Endothelial cell of umbilical vein (primary cell): Measurements from ENCODE around the gene PF4V1. TPM values are rescaled to one million over a fixed set of nuclear protein-coding genes. Genes with fewer than 3 reads are reported as not detected.

ENCODE experiments used
- BruUV-seq: library from RNA; stranded (reverse); fragments of 400-500 nt; replicated peaks from 2 replicates; lab custom pipeline; 2021; lab: Mats Ljungman, UMichigan
- CTCF ChIA-PET: fragments of 300-600, 350-600 bp; sonication (Branson Sonifier 250); formaldehyde crosslinking; loops from one replicate; lab custom pipeline; 2021; ENCODE audit warnings: antibody characterized with exemption, inconsistent platforms; lab: Charles Lee
- POLR2A ChIA-PET: fragments of 300-600, 350-600 bp; sonication (Branson Sonifier 250); formaldehyde crosslinking; loops from one replicate; lab custom pipeline; 2021; ENCODE audit warnings: antibody characterized with exemption, inconsistent platforms; lab: Charles Lee
- DNase-seq: peaks from one replicate; pipeline ENCODE4 v3.0.0-alpha.2; 2011; ENCODE audit warnings: low read depth, low spot score
- FAIRE-seq: peaks from 2 replicates; lab custom pipeline; 2011; peaks lifted over from hg19 to GRCh38; lab: Jason Lieb, UNC
- H2AFZ ChIP-seq: 2 replicates; pipeline ENCODE4 v1.6.0; 2012; ENCODE audit warnings: low read depth, low read length, control low read depth, inconsistent platforms
- H3K27ac ChIP-seq: 2 replicates; pipeline ENCODE4 v1.5.1; 2011; ENCODE audit warnings: low read depth, mild to moderate bottlenecking, control low read depth, low read length, moderate library complexity; ENCODE audit not compliant: insufficient read depth
- H3K27me3 ChIP-seq, 2 experiments: 2 replicates each; pipeline versions ENCODE4 v1.6.0 to v1.6.1; 2011; ENCODE audit warnings: low read length in 2 of 2, mixed read lengths in 1 of 2; ENCODE audit not compliant: control insufficient read depth in 2 of 2, insufficient read depth in 2 of 2
- H3K36me3 ChIP-seq, 2 experiments: 2 replicates in 1 of 2; 3 replicates in 1 of 2; pipeline ENCODE4 v1.5.1; 2011; ENCODE audit warnings: low read length in 2 of 2, mild to moderate bottlenecking in 1 of 2, moderate library complexity in 1 of 2; ENCODE audit not compliant: control insufficient read depth in 2 of 2, insufficient read depth in 2 of 2; ENCODE audit errors: extremely low read depth in 1 of 2
- H3K4me1 ChIP-seq: 3 replicates; pipeline ENCODE4 v1.5.1; 2011; ENCODE audit warnings: mild to moderate bottlenecking, low read length; ENCODE audit not compliant: control insufficient read depth, insufficient read depth; ENCODE audit errors: extremely low read depth
- H3K4me2 ChIP-seq: 2 replicates; pipeline ENCODE4 v1.6.1; 2011; ENCODE audit warnings: low read length, control low read depth, mixed read lengths; ENCODE audit not compliant: insufficient read depth
- H3K4me3 ChIP-seq, 3 experiments: fragments of 200-600 bp in 1 of 3; sonication (generic), shearing (Covaris generic) in 1 of 3; replicated peaks in 1 of 3; 2 replicates each; pipeline ENCODE4 v1.5.1; 2011 to 2016; ENCODE audit warnings: control low read depth in 3 of 3, low read length in 3 of 3, mild to moderate bottlenecking in 2 of 3, inconsistent platforms in 1 of 3, low read depth in 1 of 3, moderate library complexity in 1 of 3; ENCODE audit not compliant: insufficient read depth in 1 of 3
- H3K79me2 ChIP-seq: 2 replicates; pipeline ENCODE4 v1.6.0; 2012; ENCODE audit warnings: low read length, inconsistent platforms; ENCODE audit not compliant: control insufficient read depth, insufficient read depth
- H3K9ac ChIP-seq: replicated peaks from 2 replicates; pipeline ENCODE3; 2011; ENCODE audit warnings: low read length, control low read depth; ENCODE audit not compliant: insufficient read depth; ENCODE audit errors: extremely low read depth
- H3K9me1 ChIP-seq: replicated peaks from 3 replicates; pipeline ENCODE4 v1.6.0; 2011; ENCODE audit warnings: mild to moderate bottlenecking, low read length; ENCODE audit not compliant: control insufficient read depth, insufficient read depth; ENCODE audit errors: extremely low read depth
- H3K9me3 ChIP-seq: replicated peaks from 2 replicates; pipeline ENCODE4 v1.5.1; 2012; ENCODE audit warnings: low read length, inconsistent platforms; ENCODE audit not compliant: control insufficient read depth, insufficient read depth
- H4K20me1 ChIP-seq: replicated peaks from 2 replicates; pipeline ENCODE3; 2011; ENCODE audit warnings: mild to moderate bottlenecking, low read length; ENCODE audit not compliant: control insufficient read depth, insufficient read depth; ENCODE audit errors: extremely low read depth
- CTCF ChIP-seq, 2 donors: IDR thresholded peaks; 1 replicate in 1 of 2; 2 replicates in 1 of 2; pipeline ENCODE4 v1.5.1; 2011; ENCODE audit warnings: low read length in 2 of 2, mild to moderate bottlenecking in 2 of 2, moderate library complexity in 2 of 2, control low read depth in 1 of 2, inconsistent platforms in 1 of 2, low read depth in 1 of 2; ENCODE audit not compliant: insufficient read depth in 1 of 2; ENCODE audit errors: extremely low read depth in 1 of 2
- FOS ChIP-seq: IDR thresholded peaks from 2 replicates; pipeline ENCODE4 v1.6.1; 2011; ENCODE audit warnings: mild to moderate bottlenecking, low read length, moderate library complexity, borderline replicate concordance; ENCODE audit not compliant: insufficient read depth
- GATA2 ChIP-seq: IDR thresholded peaks from 2 replicates; pipeline ENCODE4 v1.7.0; 2011; ENCODE audit warnings: low read depth, mild to moderate bottlenecking, moderate library complexity, mixed read lengths, low read length; ENCODE audit not compliant: insufficient read length, insufficient read depth
- JUN ChIP-seq: IDR thresholded peaks from 2 replicates; pipeline ENCODE4 v1.6.1; 2011; ENCODE audit warnings: borderline replicate concordance, low read depth; ENCODE audit not compliant: insufficient read length, insufficient read depth
- MAX ChIP-seq: IDR thresholded peaks from 2 replicates; pipeline ENCODE4 v1.6.1; 2011; ENCODE audit not compliant: insufficient read depth, insufficient read length
- MYC ChIP-seq: IDR thresholded peaks from one replicate; pipeline ENCODE4 v1.6.1; 2011; ENCODE audit warnings: mild to moderate bottlenecking, low read depth, low read length
- POLR2A ChIP-seq: IDR thresholded peaks from 2 replicates; pipeline ENCODE4 v1.6.1; 2012; ENCODE audit warnings: low read depth, mild to moderate bottlenecking, control low read depth, low read length
- POLR2AphosphoS5 ChIP-seq: IDR thresholded peaks from 2 replicates; pipeline ENCODE4 v1.6.1; 2012; ENCODE audit warnings: low read depth, mild to moderate bottlenecking, control low read depth, low read length, moderate library complexity; ENCODE audit not compliant: insufficient read depth
- dilution Hi-C: fragments of 300-500 bp; cut with MboI; formaldehyde crosslinking; loops from one replicate; pipeline ENCODE4 v1.15.0; 2019; ENCODE audit warnings: low sequenced_read_pairs; ENCODE audit not compliant: extremely low pct_ligation_motif_present
- intact Hi-C: fragments of 100-400 bp; cut with micrococcal nuclease; formaldehyde crosslinking; loops from one replicate; pipeline ENCODE4 v1.10.0; 2022
- polyA plus RNA-seq, 4 experiments: library from polyadenylated mRNA; depleted of rRNA in 3 of 4; stranded (reverse) in 3 of 4; unstranded in 1 of 4; fragments of >200 nt; gene quantifications; 2 replicates each; pipeline versions ENCODE4 v1.2.1 to v1.2.3, GENCODE V29; 2011 to 2012; ENCODE audit warnings: missing spikeins in 1 of 4
- total RNA-seq: library from RNA; stranded (reverse); gene quantifications from 2 replicates; pipeline ENCODE4 v1.2.3, GENCODE V29; 2021

The PF4V1 gene
- total and polyA plus RNA-seq, 2 donors (not counting 3 experiments of a cell fraction or from before 2014, with no cell fraction given) = not detected

GRCh38 chr4:73901031-73901430 is 47.9 kb downstream of the PF4V1 start:
- CTCF ChIA-PET = no interaction called here
- no TSS peak for BruUV-seq
- H3K9ac ChIP-seq = no peak overlapping the region
- H4K20me1 ChIP-seq = no peaks in the 10 kb centered on the region
- TF ChIP-seq GATA2 (no peak), POLR2A (no peak), MAX (no peak)
- no peaks in the 10 kb centered on the region for H3K79me2 ChIP-seq
- no peaks in the 10 kb centered on the region for H3K36me3 ChIP-seq
- no peak overlapping the region for H2AFZ ChIP-seq
- H3K9me3 ChIP-seq = no peaks in the 10 kb centered on the region
- no peak for FAIRE-seq
- POLR2A ChIA-PET = no interaction called here
- H3K4me1 ChIP-seq = no peaks in the 10 kb centered on the region
- H3K27ac ChIP-seq = no peak overlapping the region
- H3K9me1 ChIP-seq = no peaks in the 10 kb centered on the region
- intact Hi-C loops (no loop called here), dilution Hi-C loops (no loop called here)
- no peak overlapping the region for H3K4me3 ChIP-seq
- no peak for DNase-seq
- H3K27me3 ChIP-seq = no peaks in the 10 kb centered on the region
- no peak overlapping the region for H3K4me2 ChIP-seq

GRCh38 chr4:73902038-73902637 is 49.0 kb downstream of the PF4V1 start:
- Histone ChIP-seq H2AFZ (no peak overlapping the region), H3K27ac (no peak overlapping the region), H3K9ac (no peak overlapping the region), H3K9me1 (no peaks in the 10 kb centered on the region), H3K79me2 (no peaks in the 10 kb centered on the region), H3K36me3 (no peaks in the 10 kb centered on the region), H3K4me1 (no peaks in the 10 kb centered on the region), H3K4me2 (no peak overlapping the region), H3K9me3 (no peaks in the 10 kb centered on the region), H3K4me3 (no peak overlapping the region), H3K27me3 (no peaks in the 10 kb centered on the region), H4K20me1 (no peaks in the 10 kb centered on the region)
- CTCF ChIA-PET = no interaction called here
- BruUV-seq = no TSS peak
- DNase-seq = no peak
- POLR2A ChIA-PET = no interaction called here
- intact Hi-C loops (no loop called here), dilution Hi-C loops (no loop called here)
- no peak for FAIRE-seq
- no peak for TF ChIP-seq MYC
- no peak for TF ChIP-seq MAX
- no peak for TF ChIP-seq CTCF (IDR thresholded peaks at IDR 0.05; ENCODE audit: extremely low read depth in 1 of 2, insufficient read depth in 1 of 2, low read depth in 1 of 2, low read length in 2 of 2)
- TF ChIP-seq FOS = no peak
- no peak for TF ChIP-seq POLR2AphosphoS5
- no peak for TF ChIP-seq GATA2
- TF ChIP-seq JUN = no peak
- no peak for TF ChIP-seq POLR2A
